Kidney capillary endothelial cell (primary cell): ENCODE data around the gene TMCO4.
"Not testable (repeated sequence)": the region's sequence is repeated elsewhere in the genome, so short reads cannot be mapped to it uniquely, and the experiment has no call there.

Source experiments
- DNase-seq: peaks from one replicate; pipeline ENCODE4 v3.0.0-alpha.2; 2018; ENCODE audit warnings: low spot score

TMCO4 gene

GRCh38 chr1:19655718-19656080 is 144.0 kb downstream of the TMCO4 start:
- no peak for DNase-seq

DNA sequence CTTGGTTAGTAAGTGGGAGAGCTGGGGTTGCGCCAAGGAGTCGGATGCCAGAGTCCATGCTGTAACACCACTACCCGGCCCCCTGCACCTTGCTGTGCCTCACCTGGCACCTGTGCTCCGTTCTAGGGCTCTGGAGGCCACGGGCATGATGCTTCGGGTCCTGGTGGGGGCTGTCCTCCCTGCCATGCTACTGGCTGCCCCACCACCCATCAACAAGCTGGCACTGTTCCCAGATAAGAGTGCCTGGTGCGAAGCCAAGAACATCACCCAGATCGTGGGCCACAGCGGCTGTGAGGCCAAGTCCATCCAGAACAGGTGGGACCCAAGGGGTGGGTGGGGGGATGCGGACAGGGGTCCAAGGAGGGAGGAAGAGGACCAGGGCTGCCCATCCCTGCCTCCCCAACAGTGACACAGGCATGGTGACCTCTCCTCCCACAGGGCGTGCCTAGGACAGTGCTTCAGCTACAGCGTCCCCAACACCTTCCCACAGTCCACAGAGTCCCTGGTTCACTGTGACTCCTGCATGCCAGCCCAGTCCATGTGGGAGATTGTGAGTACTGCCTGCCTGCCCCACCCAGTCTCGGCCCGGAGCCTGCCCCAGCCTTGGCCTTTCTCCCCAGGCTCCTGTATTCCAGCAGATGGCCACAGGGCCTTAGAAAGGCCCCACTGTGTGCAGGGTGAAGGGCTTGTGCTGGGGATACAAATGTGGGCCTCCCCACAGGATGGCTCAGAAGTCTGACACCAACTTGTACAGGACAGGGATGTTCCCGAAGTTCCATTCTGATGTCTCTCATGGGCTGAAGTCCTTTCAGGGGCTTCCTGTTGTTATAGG is 144.6 kb downstream of the TMCO4 start:
- no peak for DNase-seq

GRCh38 chr1:19654386-19654785 is 145.3 kb downstream of the TMCO4 start:
- DNase-seq = no peak

DNA sequence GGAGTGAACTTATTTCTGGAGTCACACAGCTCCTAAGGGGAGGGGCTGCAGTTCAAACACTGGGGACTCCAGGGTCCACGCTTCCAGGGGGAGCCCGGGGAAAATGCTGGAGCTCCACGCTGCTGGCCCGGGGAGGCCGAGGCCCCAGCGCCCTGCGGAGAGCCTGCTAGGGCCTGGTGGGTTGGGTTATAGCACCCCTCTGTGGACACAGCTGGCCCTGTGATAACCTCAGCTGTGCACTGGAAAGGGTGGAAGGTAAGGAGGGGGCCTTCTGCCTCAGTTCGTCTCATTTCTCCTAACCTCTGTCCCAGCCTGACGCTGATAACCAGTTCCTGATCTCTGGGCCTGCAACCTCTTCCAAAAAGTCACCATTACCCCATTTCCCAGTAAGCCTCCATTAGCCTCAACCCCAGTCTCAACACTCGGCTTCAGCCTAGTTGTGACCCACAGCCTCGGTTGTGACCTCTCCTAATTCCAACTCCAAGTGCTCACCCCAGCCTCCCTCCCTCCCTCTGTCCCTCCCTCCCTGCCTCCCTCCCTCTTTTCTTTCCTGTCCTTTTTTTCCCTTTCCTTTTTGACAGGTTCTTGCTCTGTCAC is 148.5 kb downstream of the TMCO4 start:
- DNase-seq = no peak

GRCh38 chr1:19650416-19651140 is 149.1 kb downstream of the TMCO4 start:
- no peak for DNase-seq

DNA sequence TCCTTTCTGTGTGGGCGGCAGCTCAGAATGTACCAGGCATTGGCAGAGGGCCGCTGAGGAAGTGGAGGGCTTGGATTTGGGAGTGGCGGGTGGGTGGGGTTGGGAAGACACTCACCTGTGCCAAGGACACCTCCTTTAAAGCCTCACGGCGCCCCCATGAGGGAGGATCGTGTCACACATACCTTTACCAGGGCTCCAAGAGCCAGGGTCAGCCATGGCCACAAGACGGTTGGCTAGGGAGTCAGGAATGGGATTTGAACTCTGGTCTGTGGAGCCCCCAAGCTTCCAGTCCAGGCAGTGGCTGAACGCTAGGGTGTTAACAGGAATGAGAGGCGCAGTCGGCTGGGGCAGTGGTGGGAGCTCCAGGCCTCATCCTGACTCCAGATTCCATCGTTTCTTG is 151.0 kb downstream of the TMCO4 start:
- no peak for DNase-seq

DNA sequence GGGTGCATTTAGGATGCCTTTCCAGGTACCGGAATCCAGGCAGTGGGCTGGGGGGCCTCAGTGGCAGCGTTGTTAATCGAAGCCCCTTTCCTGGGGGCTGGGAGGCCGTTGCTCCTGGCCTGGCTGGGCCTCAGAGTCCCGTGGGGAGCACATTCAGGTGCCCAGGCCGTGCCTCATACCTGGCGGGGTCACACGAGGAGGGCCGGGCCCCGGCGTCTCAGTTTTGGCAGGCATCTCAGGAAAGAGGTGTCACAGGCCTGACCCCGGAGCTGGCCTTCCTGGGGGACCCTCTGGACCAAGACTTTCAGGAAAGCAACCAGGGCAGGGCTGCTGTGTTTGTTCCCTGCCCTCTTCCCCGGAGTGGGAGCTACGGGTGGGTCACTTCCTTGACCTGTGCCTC is 151.5 kb downstream of the TMCO4 start:
- no peak for DNase-seq

DNA sequence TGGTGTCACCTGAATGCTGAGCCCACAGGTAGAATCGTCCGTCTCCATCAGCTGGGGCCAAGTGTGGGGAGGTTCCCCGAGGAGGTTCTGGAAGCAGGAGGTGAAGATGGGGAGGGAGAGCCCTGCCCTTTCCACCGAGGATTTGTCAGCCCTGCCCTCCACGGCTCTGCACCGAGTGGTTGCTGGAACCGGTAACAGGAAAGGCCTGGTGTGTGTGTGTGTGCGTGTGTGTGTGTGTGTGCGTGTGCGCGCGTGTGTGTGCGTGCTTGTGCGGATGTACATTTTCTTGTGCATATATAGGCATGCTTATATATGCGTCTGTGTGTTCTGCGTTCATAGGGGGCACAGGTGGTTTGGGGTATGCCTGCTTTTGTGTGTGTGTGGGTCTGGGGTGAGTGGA is 152.1 kb downstream of the TMCO4 start:
- no peak for DNase-seq

- DNase-seq = no peak
These were observed 153.1 kb downstream of the TMCO4 start for GRCh38 chr1:19646377-19647319.

- no peak for DNase-seq
These were observed 154.1 kb downstream of the TMCO4 start for GRCh38 chr1:19645411-19646251.

GRCh38 chr1:19644681-19645410 is 154.9 kb downstream of the TMCO4 start:
- DNase-seq = no peak

DNA sequence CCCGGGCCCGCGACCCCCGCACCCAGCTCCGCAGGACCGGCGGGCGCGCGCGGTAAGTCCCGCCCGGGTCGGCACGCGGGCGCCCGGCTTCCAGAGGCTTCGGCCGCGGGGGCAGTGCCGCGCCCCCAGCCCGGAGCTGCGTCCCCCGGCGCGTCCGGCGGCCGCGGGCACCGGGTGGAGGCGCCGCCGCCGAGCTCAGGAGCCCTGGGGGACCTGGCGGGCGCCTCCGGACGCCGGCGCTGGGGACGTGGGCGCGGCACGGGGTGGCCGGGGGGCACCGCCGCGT is 155.4 kb downstream of the TMCO4 start:
- DNase-seq = no peak

- DNase-seq = peak; percentile 40
These were observed 155.9 kb downstream of the TMCO4 start, which contains the start of gene NBL1 for GRCh38 chr1:19643602-19644394. NBL1 (plus strand) TSS chr1:19644311; CDS start chr1:19655031, 10,720 bp downstream.

DNA sequence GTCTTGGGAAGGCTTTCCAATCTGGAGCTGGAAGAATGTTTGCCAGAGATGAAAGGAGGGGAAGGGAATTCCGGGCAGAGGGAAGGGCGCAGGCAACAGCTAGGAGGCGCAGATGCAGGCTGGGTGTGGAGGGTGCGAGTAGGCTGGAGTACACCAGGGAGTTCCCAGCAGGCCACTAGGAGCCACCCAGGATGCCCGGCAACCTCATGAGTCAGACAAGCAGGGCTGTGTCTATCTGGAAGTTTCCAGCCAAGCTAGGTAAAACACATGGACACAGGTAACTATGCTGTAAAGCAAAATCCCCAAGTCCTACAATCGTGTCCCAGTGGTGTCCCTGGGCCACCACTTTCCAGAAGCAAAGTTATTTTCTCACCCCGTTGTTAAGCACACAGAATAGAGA is 156.6 kb downstream of the TMCO4 start:
- DNase-seq = no peak

GRCh38 chr1:19640363-19641316 is 159.1 kb downstream of the TMCO4 start:
- DNase-seq = no peak

GRCh38 chr1:19639999-19640362 is 159.7 kb downstream of the TMCO4 start:
- no peak for DNase-seq

DNA sequence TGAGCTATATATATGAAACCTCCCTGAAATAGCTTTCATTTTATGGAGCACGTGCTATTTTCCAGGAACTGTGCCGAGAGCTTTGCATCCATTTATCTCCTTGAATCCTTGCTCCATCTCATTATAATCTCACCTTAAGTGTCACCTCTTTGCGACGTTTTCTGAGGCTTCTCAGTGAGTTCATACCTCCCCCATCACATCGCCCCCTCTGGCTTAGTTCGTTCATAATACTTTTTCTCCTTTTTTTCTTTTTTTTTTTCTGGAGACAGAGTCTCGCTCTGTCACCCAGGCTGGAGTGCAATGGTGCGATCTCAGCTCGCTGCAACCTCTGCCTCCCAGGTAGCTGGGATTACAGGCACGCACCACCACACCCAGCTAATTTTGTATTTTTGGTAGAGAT is 160.5 kb downstream of the TMCO4 start:
- DNase-seq = not testable (repeated sequence)

- no peak for DNase-seq
These were observed 162.1 kb downstream of the TMCO4 start for GRCh38 chr1:19637606-19638005.

DNA sequence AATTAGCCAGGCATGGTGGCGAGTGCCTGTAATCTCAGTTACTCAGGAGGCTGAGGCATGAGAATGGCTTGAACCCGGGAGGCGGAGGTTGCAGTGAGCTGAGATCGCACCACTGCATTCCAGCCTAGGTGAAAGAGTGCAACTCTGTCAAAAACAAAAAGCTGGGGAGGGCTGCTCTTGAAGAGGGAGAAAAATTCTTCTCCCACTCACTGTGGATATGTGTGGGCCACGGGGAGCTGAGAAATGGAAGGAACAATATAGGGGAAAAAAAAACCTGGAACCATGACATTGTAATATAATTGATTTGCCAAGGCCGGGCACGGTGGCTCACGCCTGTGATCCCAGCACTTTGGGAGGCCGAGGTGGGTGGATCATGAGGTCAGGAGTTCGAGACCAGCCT is 163.0 kb downstream of the TMCO4 start:
- not testable (repeated sequence) for DNase-seq
